Tibial nerve (tissue), 4 donors: ENCODE data around the gene TBL1X.

Experiments used
- CTCF ChIP-seq, 5 experiments: fragments of 200-600 bp in 3 of 5; fragments of 450-650 bp in 2 of 5; sonication (generic) in 3 of 5; IDR thresholded peaks; one replicate each; pipeline ENCODE4 v1.5.1; 2016 to 2019; ENCODE audit warnings: antibody characterized with exemption in 5 of 5, mild to moderate bottlenecking in 3 of 5, moderate library complexity in 2 of 5
- EP300 ChIP-seq, 2 donors: sonication (generic); formaldehyde crosslinking; IDR thresholded peaks; one replicate each; pipeline ENCODE4 v1.6.1; 2017; ENCODE audit warnings: antibody characterized with exemption in 2 of 2, mild to moderate bottlenecking in 1 of 2
- POLR2A ChIP-seq, 2 donors: fragments of 450-650 bp; IDR thresholded peaks; one replicate each; pipeline ENCODE4 v1.6.1; 2017; ENCODE audit warnings: antibody characterized with exemption in 2 of 2, mild to moderate bottlenecking in 2 of 2, moderate library complexity in 2 of 2

GRCh38 chrX:9476810-9477575 is 12.1 kb downstream of the TBL1X start:
- no peak for TF ChIP-seq CTCF (IDR thresholded peaks at IDR 0.05)
- no peak for TF ChIP-seq POLR2A (IDR thresholded peaks at IDR 0.05)
- no peak for TF ChIP-seq EP300 (IDR thresholded peaks at IDR 0.05)
